GM23338 (cell line): ENCODE measurements around the gene A1BG. TPM values are rescaled to one million over a fixed set of nuclear protein-coding genes. Genes with fewer than 3 reads are reported as not detected.

Experiments used
- ATAC-seq: fragments of 200-7000 bp; cut with Tn5 transposase; 3 replicates; pipeline ENCODE4 v1.9.1; 2020
- DNase-seq: peaks from one replicate; pipeline ENCODE4 v3.0.0-alpha.2; 2015; ENCODE audit warnings: low spot score
- H2AFZ ChIP-seq: fragments of 200-600 bp; sonication (generic); 2 replicates; pipeline ENCODE4 v1.8.0; 2016; ENCODE audit warnings: antibody characterized with exemption, mild to moderate bottlenecking, moderate library complexity
- H3F3A ChIP-seq: fragments of 200-600 bp; sonication (generic); replicated peaks from 2 replicates; pipeline ENCODE4 v1.8.0; 2017; ENCODE audit warnings: antibody characterized with exemption, mixed run types, low read depth
- H3K27ac ChIP-seq: fragments of 200-600 bp; sonication (generic); 2 replicates; pipeline ENCODE4 v1.6.1; 2016; ENCODE audit warnings: low read depth
- H3K27me3 ChIP-seq: fragments of 200-600 bp; sonication (generic); 2 replicates; pipeline ENCODE4 v1.8.0; 2016; ENCODE audit warnings: mild to moderate bottlenecking, mixed run types, moderate library complexity; ENCODE audit not compliant: insufficient read depth
- H3K36me3 ChIP-seq: fragments of 200-600 bp; sonication (generic); 2 replicates; pipeline ENCODE4 v1.8.0; 2016; ENCODE audit warnings: mild to moderate bottlenecking; ENCODE audit not compliant: insufficient read depth
- H3K4me1 ChIP-seq: fragments of 200-600 bp; sonication (generic); 2 replicates; pipeline ENCODE4 v1.8.0; 2016; ENCODE audit warnings: mild to moderate bottlenecking, moderate library complexity; ENCODE audit not compliant: insufficient read depth
- H3K4me2 ChIP-seq: fragments of 200-600 bp; sonication (generic); 2 replicates; pipeline ENCODE4 v1.7.1; 2017; ENCODE audit warnings: mixed run types
- H3K4me3 ChIP-seq: fragments of 200-600 bp; sonication (generic); 2 replicates; pipeline ENCODE4 v1.6.1; 2016; ENCODE audit warnings: mixed run types
- H3K79me2 ChIP-seq: fragments of 200-600 bp; sonication (generic); replicated peaks from 2 replicates; pipeline ENCODE4 v1.8.0; 2017; ENCODE audit warnings: mild to moderate bottlenecking; ENCODE audit not compliant: insufficient read depth
- H3K9me2 ChIP-seq: fragments of 200-600 bp; sonication (generic); 2 replicates; pipeline ENCODE4 v1.8.0; 2017; ENCODE audit not compliant: insufficient read depth
- H4K20me1 ChIP-seq: fragments of 200-600 bp; sonication (generic); replicated peaks from 2 replicates; pipeline ENCODE4 v1.8.0; 2017; ENCODE audit warnings: mild to moderate bottlenecking; ENCODE audit not compliant: insufficient read depth
- H3K27ac Mint-ChIP-seq: 2 replicates; pipeline ENCODE4 v1.8.0; 2020; ENCODE audit warnings: inconsistent platforms, mild to moderate bottlenecking, moderate library complexity, mixed read lengths
- H3K27me3 Mint-ChIP-seq: 3 replicates; pipeline ENCODE4 v1.8.0; 2022; ENCODE audit warnings: low read depth, mild to moderate bottlenecking, moderate library complexity, mixed read lengths, inconsistent platforms; ENCODE audit not compliant: insufficient read depth, poor library complexity
- H3K36me3 Mint-ChIP-seq: 3 replicates; pipeline ENCODE4 v1.8.0; 2021; ENCODE audit warnings: low read depth, mild to moderate bottlenecking, inconsistent platforms, moderate library complexity, mixed read lengths
- H3K4me1 Mint-ChIP-seq: 3 replicates; pipeline ENCODE4 v1.8.0; 2020; ENCODE audit warnings: mild to moderate bottlenecking, inconsistent platforms, mixed read lengths
- H3K4me3 Mint-ChIP-seq: 3 replicates; pipeline ENCODE4 v1.8.0; 2021; ENCODE audit warnings: moderate library complexity, mild to moderate bottlenecking, inconsistent platforms, mixed read lengths
- H3K9me3 Mint-ChIP-seq: 3 replicates; pipeline ENCODE4 v1.8.0; 2020; ENCODE audit warnings: moderate library complexity, mild to moderate bottlenecking, inconsistent platforms, mixed read lengths
- EZH2 ChIP-seq: fragments of 200-600 bp; sonication (generic); IDR thresholded peaks from one replicate; pipeline ENCODE4 v1.8.0; 2017; ENCODE audit warnings: antibody characterized with exemption, mild to moderate bottlenecking, low read depth; ENCODE audit not compliant: unreplicated experiment
- EZH2phosphoT487 ChIP-seq: fragments of 200-600 bp; sonication (generic); IDR thresholded peaks from one replicate; pipeline ENCODE4 v1.8.1; 2018; ENCODE audit warnings: antibody characterized with exemption; ENCODE audit not compliant: unreplicated experiment
- NANOG ChIP-seq: IDR thresholded peaks from 2 replicates; pipeline ENCODE4 v1.6.1; 2016; ENCODE audit warnings: antibody characterized with exemption, borderline replicate concordance
- POLR2AphosphoS5 ChIP-seq: IDR thresholded peaks from 2 replicates; pipeline ENCODE4 v1.6.1; 2016; ENCODE audit warnings: antibody characterized with exemption, low read depth
- STAT1 ChIP-seq: IDR thresholded peaks from one replicate; pipeline ENCODE4 v1.6.1; 2016; ENCODE audit warnings: antibody characterized with exemption; ENCODE audit not compliant: unreplicated experiment
- ZNF331 ChIP-seq: fragments of 250-450 bp; sonication (Bioruptor Pico); IDR thresholded peaks from 2 replicates; pipeline ENCODE4 v1.5.0; 2020; ENCODE audit warnings: low read depth, mild to moderate bottlenecking, moderate library complexity
- polyA plus RNA-seq: library from polyadenylated mRNA; unstranded; fragments of >200 nt; fragmentation: Nextera tagmentation; extraction: Ambion mirVana; gene quantifications from 2 replicates; pipeline ENCODE4 v1.2.1, GENCODE V29; 2016
- total RNA-seq: library from RNA; depleted of rRNA; stranded (reverse); fragments of >200 nt; shearing (Covaris generic); gene quantifications from 2 replicates; pipeline ENCODE4 v1.2.3, GENCODE V29; 2014
- TF ChIP-seq, protein P1 (sequence below): IDR thresholded peaks from one replicate; pipeline ENCODE4 v1.6.1; 2018; ENCODE audit warnings: antibody characterized with exemption; ENCODE audit not compliant: unreplicated experiment
- TF ChIP-seq, protein P2 (sequence below): IDR thresholded peaks from 2 replicates; pipeline ENCODE4 v1.6.1; 2016; ENCODE audit warnings: antibody characterized with exemption
- TF ChIP-seq, protein P3 (sequence below): fragments of 250-450 bp; sonication (Bioruptor Pico); IDR thresholded peaks from 2 replicates; pipeline ENCODE4 v1.5.0; 2020; ENCODE audit warnings: mild to moderate bottlenecking, moderate library complexity

A1BG gene
- total and polyA plus RNA-seq, 2 experiments from 2014 or later: 17.7 to 43.5 TPM

DNA sequence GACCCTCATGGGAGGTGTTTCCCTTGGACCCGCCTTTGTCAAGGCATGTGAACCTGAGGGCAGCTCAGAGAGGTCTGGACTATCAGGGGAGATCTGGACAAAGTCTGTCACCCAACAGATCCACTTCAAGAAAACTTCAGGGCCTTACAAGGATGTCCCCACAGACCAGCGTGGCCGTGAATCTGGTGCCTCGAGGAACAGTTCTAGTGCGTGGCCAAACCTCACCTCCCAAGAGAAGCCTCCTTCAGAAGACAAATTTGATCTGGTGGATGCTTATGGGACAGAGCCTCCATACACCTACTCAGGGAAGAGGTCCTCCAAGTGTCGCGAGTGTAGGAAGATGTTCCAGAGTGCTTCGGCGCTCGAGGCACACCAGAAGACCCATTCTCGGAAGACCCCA, 15.0 kb downstream of the A1BG start (continued):
- TF ChIP-seq, protein P1, sequence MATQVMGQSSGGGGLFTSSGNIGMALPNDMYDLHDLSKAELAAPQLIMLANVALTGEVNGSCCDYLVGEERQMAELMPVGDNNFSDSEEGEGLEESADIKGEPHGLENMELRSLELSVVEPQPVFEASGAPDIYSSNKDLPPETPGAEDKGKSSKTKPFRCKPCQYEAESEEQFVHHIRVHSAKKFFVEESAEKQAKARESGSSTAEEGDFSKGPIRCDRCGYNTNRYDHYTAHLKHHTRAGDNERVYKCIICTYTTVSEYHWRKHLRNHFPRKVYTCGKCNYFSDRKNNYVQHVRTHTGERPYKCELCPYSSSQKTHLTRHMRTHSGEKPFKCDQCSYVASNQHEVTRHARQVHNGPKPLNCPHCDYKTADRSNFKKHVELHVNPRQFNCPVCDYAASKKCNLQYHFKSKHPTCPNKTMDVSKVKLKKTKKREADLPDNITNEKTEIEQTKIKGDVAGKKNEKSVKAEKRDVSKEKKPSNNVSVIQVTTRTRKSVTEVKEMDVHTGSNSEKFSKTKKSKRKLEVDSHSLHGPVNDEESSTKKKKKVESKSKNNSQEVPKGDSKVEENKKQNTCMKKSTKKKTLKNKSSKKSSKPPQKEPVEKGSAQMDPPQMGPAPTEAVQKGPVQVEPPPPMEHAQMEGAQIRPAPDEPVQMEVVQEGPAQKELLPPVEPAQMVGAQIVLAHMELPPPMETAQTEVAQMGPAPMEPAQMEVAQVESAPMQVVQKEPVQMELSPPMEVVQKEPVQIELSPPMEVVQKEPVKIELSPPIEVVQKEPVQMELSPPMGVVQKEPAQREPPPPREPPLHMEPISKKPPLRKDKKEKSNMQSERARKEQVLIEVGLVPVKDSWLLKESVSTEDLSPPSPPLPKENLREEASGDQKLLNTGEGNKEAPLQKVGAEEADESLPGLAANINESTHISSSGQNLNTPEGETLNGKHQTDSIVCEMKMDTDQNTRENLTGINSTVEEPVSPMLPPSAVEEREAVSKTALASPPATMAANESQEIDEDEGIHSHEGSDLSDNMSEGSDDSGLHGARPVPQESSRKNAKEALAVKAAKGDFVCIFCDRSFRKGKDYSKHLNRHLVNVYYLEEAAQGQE: no peak
- TF ChIP-seq NANOG (no peak), EZH2 (no peak), POLR2AphosphoS5 (no peak), ZNF331 (CRISPR knock-in tag) (no peak)
- TF ChIP-seq, protein P2, sequence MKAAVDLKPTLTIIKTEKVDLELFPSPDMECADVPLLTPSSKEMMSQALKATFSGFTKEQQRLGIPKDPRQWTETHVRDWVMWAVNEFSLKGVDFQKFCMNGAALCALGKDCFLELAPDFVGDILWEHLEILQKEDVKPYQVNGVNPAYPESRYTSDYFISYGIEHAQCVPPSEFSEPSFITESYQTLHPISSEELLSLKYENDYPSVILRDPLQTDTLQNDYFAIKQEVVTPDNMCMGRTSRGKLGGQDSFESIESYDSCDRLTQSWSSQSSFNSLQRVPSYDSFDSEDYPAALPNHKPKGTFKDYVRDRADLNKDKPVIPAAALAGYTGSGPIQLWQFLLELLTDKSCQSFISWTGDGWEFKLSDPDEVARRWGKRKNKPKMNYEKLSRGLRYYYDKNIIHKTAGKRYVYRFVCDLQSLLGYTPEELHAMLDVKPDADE: no peak

DNA sequence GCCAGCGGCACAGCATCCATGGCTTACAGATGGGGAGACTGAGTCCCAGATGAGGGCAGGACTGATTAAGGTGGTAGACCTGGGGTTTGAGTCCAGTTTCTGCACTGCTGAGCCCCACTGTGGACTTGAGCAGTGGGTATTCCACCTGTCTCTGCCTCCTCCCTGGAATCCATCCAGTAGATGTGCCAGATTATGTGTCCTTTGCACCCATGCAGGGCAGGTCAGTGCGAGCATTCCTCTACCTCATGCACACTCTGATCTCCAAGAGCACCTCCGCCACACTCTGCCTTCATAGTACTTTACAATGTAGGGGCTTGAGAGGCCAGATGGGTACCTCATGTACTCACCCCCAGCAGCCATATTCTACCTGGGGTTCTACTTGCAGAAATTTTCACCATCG, 16.5 kb downstream of the A1BG start:
- H3K36me3 ChIP-seq: no peaks in the 10 kb centered on the region
- H3K79me2 ChIP-seq: no peaks in the 10 kb centered on the region
- Mint-ChIP-seq H3K4me1 (no peaks in the 10 kb centered on the region; the same call in 2 of the 3 replicates), H3K36me3 (peaks cover 28% of the 10 kb centered on the region), H3K27me3 (peaks cover 3% of the 10 kb centered on the region), H3K9me3 (peaks cover 3% of the 10 kb centered on the region; the same call in 1 of the 3 replicates), H3K27ac (no peak overlapping the region), H3K4me3 (no peak overlapping the region)
- H3K4me1 ChIP-seq: no peaks in the 10 kb centered on the region
- no peaks in the 10 kb centered on the region for H3F3A ChIP-seq
- no peak overlapping the region for H3K27ac ChIP-seq
- peaks cover 4% of the 10 kb centered on the region; the same call in 1 of the 2 replicates for H4K20me1 ChIP-seq
- no peaks in the 10 kb centered on the region for H3K27me3 ChIP-seq
- ATAC-seq: no peak
- no peak for DNase-seq
- H3K9me2 ChIP-seq: no peaks in the 10 kb centered on the region
- H2AFZ ChIP-seq: no peak overlapping the region
- no peak overlapping the region for H3K4me2 ChIP-seq
- H3K4me3 ChIP-seq: no peak overlapping the region
- no peak for TF ChIP-seq ZNF331 (CRISPR knock-in tag)
- no peak for TF ChIP-seq EZH2phosphoT487
- TF ChIP-seq, protein P3, sequence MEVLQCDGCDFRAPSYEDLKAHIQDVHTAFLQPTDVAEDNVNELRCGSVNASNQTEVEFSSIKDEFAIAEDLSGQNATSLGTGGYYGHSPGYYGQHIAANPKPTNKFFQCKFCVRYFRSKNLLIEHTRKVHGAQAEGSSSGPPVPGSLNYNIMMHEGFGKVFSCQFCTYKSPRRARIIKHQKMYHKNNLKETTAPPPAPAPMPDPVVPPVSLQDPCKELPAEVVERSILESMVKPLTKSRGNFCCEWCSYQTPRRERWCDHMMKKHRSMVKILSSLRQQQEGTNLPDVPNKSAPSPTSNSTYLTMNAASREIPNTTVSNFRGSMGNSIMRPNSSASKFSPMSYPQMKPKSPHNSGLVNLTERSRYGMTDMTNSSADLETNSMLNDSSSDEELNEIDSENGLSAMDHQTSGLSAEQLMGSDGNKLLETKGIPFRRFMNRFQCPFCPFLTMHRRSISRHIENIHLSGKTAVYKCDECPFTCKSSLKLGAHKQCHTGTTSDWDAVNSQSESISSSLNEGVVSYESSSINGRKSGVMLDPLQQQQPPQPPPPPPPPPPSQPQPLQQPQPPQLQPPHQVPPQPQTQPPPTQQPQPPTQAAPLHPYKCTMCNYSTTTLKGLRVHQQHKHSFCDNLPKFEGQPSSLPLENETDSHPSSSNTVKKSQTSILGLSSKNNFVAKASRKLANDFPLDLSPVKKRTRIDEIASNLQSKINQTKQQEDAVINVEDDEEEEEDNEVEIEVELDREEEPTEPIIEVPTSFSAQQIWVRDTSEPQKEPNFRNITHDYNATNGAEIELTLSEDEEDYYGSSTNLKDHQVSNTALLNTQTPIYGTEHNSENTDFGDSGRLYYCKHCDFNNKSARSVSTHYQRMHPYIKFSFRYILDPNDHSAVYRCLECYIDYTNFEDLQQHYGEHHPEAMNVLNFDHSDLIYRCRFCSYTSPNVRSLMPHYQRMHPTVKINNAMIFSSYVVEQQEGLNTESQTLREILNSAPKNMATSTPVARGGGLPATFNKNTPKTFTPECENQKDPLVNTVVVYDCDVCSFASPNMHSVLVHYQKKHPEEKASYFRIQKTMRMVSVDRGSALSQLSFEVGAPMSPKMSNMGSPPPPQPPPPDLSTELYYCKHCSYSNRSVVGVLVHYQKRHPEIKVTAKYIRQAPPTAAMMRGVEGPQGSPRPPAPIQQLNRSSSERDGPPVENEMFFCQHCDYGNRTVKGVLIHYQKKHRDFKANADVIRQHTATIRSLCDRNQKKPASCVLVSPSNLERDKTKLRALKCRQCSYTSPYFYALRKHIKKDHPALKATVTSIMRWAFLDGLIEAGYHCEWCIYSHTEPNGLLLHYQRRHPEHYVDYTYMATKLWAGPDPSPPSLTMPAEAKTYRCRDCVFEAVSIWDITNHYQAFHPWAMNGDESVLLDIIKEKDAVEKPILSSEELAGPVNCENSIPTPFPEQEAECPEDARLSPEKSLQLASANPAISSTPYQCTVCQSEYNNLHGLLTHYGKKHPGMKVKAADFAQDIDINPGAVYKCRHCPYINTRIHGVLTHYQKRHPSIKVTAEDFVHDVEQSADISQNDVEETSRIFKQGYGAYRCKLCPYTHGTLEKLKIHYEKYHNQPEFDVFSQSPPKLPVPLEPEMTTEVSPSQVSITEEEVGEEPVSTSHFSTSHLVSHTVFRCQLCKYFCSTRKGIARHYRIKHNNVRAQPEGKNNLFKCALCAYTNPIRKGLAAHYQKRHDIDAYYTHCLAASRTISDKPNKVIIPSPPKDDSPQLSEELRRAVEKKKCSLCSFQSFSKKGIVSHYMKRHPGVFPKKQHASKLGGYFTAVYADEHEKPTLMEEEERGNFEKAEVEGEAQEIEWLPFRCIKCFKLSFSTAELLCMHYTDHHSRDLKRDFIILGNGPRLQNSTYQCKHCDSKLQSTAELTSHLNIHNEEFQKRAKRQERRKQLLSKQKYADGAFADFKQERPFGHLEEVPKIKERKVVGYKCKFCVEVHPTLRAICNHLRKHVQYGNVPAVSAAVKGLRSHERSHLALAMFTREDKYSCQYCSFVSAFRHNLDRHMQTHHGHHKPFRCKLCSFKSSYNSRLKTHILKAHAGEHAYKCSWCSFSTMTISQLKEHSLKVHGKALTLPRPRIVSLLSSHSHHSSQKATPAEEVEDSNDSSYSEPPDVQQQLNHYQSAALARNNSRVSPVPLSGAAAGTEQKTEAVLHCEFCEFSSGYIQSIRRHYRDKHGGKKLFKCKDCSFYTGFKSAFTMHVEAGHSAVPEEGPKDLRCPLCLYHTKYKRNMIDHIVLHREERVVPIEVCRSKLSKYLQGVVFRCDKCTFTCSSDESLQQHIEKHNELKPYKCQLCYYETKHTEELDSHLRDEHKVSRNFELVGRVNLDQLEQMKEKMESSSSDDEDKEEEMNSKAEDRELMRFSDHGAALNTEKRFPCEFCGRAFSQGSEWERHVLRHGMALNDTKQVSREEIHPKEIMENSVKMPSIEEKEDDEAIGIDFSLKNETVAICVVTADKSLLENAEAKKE (CRISPR knock-in tag): no peak
- TF ChIP-seq STAT1: no peak
- TF ChIP-seq, protein P1: no peak
- TF ChIP-seq EZH2: no peak
- TF ChIP-seq, protein P2: no peak
